TTC549 (cell line): ENCODE measurements around the gene RALGPS2.
"Not testable (repeated sequence)": the region's sequence is repeated elsewhere in the genome, so short reads cannot be mapped to it uniquely, and the experiment has no call there.

Experiments used
- FAIRE-seq: peaks from 2 replicates; lab custom pipeline; 2012; peaks lifted over from hg19 to GRCh38; lab: Jason Lieb, UNC

RALGPS2 gene

DNA sequence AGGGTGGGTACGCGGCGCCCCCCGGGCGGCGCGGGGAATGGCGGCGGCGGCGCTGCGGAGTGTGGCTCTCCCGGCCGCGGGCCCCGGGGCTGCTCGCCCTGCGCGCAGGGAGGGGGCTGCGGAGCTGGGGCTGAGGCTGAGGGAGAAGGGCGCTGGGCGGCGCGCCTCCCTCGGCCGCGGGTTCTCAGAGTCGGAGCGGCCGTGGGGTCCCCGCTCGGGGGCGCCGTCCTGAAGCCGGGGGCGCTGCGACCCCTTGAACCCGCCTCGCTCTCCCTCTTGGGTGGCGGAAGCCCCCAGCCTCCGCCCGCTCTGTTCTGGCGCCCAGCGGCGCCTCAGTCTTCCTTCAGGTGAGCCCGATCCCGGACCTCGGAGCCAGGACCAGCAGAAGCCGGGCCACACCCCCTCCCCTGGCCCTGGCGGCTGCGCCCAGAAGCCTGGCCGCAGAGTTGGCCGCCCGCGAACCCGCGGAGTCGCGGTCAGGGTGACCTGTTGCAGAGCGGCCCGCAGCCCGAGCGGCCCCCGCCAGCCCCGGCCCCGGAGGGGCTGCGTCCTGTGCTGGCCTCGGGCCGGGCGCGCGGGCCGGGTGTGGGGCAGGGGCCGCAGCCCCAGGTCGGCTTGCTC is 532 bp downstream of the RALGPS2 start:
- no peak for FAIRE-seq

DNA sequence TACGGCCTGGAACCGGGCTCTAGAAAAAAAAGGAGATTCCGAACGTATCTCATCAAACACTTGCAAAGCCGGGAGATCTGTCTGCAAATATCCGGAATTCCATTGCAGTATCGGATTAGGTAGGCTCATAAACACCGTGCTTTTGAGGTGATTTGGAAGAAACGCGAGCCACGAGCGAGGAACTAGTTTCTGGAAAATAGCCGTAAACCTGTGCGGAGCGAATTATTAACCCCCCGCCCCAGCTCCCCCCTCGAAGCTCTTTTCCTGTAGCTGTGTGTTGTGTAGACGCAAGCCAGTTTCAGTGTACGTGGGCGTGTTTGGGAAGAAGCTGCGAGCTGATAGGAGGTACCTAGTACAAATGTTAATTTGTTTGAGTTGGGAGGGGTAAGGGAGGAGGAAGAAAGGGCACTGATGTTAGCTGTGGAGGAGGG is 1.1 kb downstream of the RALGPS2 start:
- FAIRE-seq, result peak; percentile 97

GRCh38 chr1:178726545-178726944 is 1.5 kb downstream of the RALGPS2 start:
- no peak for FAIRE-seq

GRCh38 chr1:178727014-178727895 is 2.2 kb downstream of the RALGPS2 start:
- peak; percentile 36 for FAIRE-seq

- peak; percentile 40 for FAIRE-seq
These were observed 8.9 kb downstream of the RALGPS2 start for GRCh38 chr1:178733972-178734371.

DNA sequence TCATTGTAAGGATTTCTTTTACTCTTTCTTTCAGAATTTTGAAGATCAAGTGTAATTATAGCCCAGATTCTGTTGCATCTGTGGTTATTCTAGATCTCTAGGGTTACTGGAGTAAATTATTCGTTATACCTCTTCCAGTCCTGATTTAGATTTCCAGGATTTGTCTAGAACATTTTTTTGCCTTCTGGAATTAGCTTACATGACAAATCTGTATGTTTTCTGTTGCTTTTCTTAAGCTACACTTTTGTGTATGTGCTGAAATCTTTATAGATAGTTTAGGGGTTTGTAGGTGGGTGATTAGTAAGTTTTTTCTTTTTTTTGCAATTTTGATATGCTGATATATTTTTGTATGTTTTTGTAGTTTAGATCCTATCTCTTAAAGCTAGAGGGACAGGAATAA is 13.7 kb downstream of the RALGPS2 start:
- FAIRE-seq, result no peak

DNA sequence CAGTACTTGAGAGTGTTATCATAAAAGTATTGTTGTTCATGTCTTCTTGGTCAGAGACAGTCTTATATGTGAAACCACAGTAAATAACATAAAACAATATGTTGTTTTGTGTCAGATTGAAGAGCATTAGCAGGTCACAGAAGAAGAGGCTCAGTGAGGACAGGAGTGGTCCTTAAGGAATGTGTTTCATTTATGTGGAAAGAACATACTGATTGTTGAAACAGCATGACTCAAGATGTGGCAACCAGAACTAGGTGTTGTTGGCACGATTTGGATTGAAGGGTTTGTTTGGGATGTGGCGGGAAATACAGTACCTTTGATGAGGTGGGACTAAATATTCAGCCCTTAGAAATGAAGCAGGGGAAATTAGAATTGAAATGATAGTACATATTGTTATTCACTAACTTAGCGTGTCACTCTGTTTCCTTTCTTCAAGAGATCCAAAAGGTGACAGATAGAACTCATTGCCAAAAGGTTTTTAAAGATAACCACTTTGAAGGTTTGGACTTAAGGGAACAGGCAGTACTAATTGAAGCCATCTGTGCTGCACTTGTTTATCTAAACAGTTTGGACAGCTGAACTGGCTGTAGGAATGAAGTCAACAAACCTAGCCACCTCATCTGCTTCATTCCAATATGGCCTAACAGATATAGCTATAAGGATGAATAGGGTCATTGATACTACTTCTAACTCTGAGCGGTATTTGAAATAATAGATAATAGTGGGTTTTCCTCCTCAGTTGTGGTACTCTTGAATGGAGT is 14.4 kb downstream of the RALGPS2 start:
- FAIRE-seq, result peak; percentile 3

DNA sequence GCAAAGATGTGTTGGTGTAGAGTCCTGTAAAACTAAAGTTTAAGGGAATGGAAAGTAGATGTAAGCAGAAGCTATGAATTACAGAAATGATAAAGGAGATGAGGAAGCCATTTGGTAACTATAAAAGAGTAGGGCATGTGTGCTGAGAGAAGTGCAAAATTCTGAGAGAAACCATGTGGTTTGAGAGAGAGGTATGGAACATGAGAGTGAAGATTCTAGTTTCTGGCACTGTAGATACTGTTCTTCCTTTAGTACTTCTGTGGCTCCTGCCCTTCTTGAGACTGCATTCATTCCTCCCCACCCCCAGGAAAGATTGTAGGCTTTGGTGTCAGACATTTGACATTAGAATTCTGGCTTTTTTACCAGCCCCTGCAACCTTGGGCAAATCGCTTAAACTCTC is 15.4 kb downstream of the RALGPS2 start:
- no peak for FAIRE-seq

DNA sequence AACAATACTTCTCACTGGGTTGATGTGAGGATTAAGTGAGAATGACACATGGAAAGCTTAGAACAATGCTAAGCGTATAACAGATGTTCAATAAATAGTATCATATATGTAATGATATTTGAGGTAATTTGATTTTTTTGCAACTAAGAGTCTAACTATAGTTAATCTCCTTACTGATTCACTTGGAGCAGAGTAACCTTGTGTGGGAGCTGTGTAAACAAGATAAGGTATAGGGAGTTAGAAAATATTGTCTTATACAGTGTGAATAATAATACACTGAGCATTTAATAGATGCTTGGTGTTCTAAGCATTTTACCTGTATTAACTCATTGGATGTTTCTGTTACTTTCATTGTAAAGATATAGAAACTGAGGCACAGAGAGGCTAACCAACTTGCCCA is 15.9 kb downstream of the RALGPS2 start:
- FAIRE-seq, result no peak

DNA sequence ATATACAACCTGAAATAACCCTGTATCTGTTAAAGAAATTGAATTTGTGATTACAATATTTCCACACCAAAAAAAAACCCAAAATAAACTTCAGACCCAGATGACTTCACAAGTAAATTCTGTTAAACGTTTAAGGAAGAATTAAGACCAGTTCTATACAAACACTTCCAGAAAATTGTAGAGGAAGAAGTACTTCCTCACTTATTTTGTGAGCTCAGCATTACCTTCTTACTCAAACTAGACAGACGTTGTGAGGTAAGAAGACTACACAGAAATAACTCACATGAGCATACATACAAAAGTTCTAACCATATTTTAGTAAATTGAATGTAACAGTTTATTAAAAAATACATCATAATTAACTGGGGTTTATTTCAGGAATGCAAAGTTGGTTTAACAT is 18.8 kb downstream of the RALGPS2 start:
- peak; percentile 19 for FAIRE-seq

GRCh38 chr1:178745260-178745659 is 20.2 kb downstream of the RALGPS2 start:
- no peak for FAIRE-seq

DNA sequence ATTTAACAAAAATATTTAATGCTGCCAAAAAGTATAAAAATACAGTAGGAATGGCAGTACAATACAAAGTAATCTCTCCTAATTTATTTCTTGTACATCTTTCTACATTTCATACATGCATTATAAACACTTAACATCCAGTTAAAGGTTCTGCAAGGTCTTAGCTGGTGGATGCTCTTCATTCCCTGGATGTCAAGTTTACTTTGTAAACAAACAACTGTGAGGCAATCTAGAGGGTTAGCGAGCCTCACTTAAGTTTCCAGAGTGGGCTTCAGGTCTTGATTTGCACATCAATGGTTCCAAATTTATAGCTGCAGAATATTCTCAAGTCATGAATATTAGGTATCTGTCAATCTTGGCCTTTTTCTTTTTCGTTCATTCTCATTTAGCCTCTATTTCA is 21.3 kb downstream of the RALGPS2 start:
- peak; percentile 80 for FAIRE-seq

DNA sequence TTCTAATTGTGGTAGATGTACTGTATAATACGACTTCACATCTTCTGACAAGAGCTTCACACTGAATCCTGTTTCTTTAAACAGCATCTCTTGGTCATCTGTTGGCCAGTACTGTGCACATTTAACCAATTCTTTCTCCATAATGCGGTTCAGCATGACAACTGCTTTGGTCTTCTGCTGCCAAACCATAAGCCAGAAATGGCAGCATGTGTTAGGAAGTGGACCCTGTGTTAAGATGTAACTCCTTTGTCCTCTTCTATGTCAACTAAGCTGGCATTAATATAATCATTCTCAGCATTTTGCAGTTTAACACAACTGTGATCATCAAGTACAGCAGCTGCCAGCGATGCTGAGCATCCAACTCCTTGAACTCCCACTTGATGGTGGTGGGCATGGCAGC is 22.3 kb downstream of the RALGPS2 start:
- FAIRE-seq, result not testable (repeated sequence)

DNA sequence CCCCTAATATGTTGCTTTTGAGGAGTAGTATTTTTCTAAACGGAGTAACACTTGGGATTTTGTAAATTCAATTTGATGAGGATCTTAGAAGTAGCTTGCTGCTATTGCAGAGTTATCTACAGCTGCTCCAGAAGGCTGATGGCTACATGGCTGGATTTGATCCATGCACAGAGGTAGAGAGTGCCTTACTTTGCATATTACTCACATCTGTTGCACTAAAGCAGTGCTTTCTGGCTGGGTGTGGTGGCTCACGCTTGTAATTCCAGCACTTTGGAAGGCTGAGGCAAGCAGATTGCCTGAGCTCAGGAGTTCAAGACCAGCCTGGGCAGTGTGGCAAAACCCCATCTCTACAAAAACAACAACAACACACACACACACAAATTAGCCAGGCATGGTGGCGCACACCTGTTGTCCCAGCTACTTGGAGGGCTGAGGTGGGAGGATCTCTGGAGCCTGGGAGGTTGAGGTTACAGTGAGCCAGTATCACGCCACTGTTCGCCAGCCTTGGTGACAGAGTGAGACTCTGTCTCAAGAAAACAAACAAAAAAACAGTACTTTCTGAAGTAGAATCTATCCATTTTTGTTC is 24.6 kb downstream of the RALGPS2 start:
- no peak for FAIRE-seq

- FAIRE-seq, result no peak
These were observed 26.0 kb downstream of the RALGPS2 start for GRCh38 chr1:178751046-178751445.

- FAIRE-seq, result no peak
These were observed 27.8 kb downstream of the RALGPS2 start for GRCh38 chr1:178752891-178753290.

DNA sequence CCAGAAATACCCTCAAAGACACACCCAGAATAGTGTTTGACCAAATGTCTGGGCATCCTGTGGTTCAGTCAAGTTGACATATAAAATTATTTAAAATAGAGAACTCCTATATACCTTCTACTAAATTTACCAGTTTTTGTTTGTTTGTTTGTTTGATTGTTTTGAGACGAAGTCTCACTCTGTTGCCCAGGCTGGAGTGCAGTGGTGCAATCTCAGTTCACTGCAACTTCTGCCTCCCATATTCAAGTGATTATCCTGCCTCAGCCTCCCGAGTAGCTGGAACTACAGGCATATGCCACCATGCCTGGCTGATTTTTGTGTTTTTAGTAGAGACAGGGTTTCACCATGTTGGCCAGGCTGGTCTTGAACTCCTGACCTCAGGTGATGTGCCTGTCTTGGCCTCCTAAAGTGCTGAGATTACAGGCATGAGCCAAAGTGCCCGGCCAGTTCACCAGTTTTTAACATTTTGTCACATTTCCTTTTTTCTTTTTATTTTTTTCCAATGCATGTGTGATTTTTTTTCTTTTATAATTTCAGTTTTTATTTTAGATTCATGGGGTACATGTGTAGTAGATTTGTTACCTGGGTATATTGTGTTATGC is 29.7 kb downstream of the RALGPS2 start:
- not testable (repeated sequence) for FAIRE-seq

DNA sequence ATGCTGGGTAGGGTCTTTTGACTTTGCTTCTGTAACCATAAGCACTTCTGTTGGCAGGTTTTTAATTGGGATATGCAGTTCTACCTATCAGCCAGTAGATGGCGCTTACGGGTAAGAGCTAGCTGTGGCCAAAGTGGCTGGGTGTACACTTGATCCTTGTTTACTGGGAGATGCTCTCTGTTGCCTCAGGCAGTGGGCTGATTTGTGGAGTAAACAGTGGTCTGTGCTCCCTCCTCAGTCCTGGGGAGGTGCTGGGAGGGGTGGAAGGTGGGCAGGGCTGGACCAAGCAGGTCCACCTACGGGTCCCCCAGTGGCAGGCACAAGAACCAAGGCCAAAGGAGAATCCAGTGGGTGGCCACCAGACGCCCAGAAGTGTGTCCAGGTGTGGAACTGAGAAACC is 43.4 kb downstream of the RALGPS2 start:
- FAIRE-seq, result peak; percentile 52

GRCh38 chr1:178772952-178773351 is 47.9 kb downstream of the RALGPS2 start:
- FAIRE-seq, result no peak

GRCh38 chr1:178774263-178774662 is 49.2 kb downstream of the RALGPS2 start:
- FAIRE-seq, result peak; percentile 98

DNA sequence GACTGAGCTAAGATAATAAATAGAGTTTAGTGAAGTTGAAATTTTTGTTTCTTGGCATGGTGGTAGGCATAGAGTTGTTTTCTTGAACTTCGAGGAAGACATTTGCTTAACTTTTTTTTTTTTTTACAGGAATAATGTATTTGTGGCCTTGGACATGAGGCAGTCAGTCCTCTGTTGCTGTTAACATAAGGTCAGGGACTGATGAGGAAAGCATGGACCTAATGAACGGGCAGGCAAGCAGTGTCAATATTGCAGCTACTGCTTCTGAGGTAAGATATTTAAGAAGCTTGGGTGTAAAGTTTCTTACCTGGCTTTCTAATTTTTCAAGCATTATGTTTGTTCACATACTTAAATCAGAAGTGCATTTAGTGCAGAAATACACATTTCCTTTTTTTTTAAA is 51.5 kb downstream of the RALGPS2 start:
- FAIRE-seq, result no peak
